ENCODE data around the gene RECQL5. TPM values are rescaled to one million over a fixed set of nuclear protein-coding genes. Genes with fewer than 3 reads are reported as not detected.

The RECQL5 gene
- 12.3 TPM for polyA plus RNA-seq (2013, experiment 1 of 2; ENCODE audit: insufficient read length)
- 11.4 TPM for polyA plus RNA-seq (2013, experiment 2 of 2; ENCODE audit: insufficient read length)

DNA sequence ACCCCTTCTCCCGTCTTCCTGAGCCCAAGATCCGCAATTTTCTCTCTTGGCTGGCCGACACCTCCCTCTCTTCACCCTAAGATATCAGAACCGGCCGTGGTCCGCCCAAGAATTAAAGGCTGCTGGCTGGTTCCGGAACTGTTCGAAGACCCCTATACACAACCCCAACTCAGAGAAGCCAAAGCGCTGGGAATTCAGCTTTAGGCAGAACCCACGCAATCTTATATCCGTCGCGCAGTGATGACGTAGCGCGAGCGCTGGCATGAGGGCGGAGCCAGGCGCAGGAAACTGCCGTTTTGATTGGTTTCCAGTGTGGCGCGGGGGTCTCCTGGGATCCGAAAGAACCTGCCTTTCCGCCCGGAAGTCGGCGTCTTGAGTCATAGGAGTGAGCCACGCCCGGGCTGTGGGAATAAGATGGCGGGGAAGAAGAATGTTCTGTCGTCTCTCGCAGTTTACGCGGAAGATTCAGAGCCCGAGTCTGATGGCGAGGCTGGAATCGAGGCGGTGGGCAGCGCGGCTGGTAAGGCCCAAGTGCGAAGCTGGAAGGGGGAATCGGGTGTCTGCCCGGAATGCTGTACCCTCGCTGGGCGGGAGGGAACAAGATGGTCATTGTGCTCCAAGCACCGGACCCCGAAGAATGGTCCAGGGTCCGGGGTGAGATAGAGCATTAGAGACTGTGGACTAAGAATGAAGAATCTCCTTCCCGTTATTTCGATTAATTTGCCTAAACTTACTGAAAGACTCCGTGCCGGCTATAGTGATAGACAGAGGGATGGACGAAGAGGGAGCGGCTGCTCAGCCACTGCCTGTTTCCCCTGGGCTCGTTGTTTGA, at the start of gene RECQL5, which contains the start of gene SAP30BP:
Gene RECQL5, minus strand, starts transcription at position 196 of the 832 bp plus-strand sequence. CDS start 597 bp downstream, outside the sequence.
Gene SAP30BP, plus strand, starts transcription at position 380 of the 832 bp plus-strand sequence. Its CDS starts 35 bp downstream, at position 415.
- DNase-seq = peak; percentile 98

DNA sequence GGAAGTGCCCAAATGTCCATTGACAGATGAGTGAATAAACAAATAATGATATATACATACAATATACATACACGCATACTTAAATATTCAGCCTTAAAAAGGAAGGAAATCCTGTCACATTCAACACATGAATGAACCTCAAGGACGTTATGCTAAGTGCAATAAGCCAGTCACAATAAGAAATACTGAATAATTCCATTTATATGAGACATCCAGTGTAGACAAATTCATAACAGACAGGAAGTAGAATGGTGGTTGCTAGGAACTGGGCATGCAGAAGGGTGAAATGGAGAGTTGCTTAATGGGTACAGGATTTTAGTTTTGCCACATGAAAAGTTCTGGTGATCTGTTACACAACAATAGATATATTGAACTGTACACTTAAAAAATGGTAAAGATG, 45.5 kb upstream of the RECQL5 start:
- DNase-seq = no peak

DNA sequence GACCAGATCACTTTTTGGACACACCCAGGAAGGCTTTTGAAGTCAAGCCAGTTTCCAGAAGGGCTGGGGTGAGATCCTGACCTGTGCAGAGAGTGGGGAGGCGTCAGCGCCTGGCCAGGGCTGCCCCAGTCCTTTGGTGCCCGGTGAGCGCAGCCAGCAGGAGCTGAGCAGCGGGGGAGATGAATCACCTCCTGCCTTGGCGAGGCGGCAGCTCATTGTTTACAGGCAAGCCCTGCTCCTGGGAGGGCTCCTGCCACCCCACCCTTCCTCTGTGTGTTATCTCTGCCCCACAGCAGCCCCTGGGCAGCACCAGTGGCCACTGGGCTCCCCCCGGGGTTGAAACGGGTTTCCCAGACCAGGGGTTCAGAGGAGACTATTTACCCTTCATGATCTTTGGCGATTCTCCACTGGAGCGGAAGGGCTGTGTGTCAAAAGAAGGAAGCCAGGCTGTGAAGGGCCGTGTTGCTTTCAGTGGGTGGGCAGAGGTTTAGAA, 40.2 kb upstream of the RECQL5 start:
- no peak for DNase-seq

DNA sequence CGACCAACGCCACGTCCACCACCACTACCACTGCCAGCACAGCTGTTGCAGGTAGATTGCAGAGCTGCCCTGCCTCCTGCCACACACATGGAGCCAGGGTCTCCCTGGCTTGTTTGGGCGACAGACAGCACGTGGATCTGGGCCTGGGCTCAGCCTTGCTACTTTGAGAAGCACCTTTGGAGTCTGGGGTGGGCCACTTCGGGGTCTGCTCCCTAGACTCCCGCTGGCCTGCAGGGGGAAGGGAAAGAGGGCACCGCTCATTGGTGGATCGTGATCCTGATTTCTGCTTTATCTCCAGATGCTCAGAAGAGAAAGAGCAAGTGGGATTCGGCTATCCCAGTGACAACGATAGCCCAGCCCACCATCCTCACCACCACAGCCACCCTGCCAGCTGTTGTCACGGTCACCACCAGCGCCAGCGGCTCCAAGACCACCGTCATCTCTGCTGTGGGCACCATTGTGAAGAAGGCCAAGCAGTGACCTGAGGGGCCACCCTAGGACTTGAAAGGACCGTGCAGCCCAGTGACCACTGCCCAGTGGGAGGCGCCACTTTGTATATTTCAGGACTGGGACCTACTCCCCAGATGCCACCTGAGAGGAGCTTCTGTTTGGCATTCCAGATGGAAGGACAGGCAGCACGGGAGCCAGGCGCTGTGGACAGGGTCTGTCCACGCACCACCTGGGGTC, 39.2 kb upstream of the RECQL5 start:
- DNase-seq = no peak

DNA sequence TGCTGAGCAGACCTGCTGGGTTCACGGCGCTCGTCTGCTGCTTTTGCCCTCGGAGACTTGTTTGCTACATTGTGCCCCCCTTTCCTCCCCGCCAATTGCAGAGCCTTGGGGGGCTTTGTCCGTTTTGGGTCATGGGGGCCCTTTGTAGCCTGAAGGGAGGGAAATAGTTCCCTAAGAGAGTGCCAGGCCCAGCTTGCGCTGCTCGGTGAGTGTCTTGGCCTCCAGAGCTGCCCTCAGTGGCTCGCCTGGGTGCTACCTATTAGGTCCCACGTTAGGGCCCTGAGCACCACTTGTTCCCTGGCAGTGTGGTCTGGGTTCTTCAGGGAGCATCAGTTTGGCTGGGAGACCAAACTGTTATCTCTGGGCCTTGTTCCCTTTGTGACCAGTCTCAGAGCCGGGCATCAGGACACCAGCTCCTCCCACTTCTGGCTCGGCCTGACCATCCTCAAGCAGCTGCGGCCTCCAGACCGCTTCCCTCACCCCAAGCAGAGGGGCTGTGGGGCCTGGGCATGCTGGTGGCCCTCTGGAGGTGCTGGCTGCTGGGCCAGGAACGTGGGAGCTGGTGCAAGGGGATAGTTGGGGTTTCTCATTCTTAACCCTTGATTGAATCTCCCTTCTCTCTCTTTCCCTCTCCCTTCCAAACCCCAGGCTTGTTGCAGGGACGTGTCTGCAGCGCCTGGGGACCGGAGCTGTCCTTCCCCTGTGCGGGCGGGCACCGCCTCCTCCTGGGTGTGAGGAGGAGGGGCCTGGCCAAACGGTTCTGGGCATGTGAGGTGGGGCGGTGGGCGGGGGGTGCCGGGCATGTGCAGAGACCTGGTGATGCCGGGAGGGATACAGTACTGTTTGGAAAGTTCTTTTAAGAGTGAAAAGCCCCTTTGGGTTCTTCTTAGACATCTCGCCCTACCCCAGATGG, 38.3 kb upstream of the RECQL5 start:
- no peak for DNase-seq

DNA sequence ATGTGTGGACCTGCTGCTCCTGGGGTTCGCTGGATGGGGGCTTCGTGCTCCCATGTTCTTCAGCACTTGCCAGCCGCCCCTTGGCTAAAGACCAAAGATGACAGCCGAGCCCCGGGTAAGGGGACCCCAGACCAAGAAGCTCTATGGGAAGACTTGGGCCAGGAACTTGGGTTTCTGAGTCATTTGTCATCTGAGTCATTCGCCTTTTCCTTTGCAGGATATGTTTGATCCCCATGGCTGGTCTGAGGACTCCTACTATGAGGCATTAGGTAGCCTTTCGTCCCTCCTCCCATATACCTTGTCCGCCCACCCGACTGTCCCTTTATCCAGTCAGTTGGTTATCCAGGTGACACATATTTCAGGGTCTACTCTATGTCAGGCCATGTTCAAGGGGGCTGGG, 36.6 kb upstream of the RECQL5 start:
- no peak for DNase-seq

DNA sequence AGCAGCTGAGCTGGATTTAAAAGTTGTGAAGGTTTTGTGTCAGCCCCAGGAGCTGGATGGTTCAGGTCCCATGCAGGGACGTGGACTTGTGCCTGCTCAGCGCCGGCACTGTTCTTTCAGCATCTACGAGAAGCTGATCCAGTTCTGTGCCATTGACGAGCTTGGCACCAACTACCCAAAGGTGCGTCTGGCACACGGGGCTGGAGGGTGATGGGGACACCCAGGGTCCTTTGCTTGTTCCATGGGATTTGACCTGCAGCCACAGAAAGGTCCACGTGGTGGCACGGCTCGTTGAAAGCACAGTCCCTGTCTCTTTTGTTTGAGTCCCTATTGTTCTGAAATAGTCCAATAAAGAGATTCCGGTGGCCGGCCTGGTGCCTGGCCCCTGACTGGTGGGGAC, 36.2 kb upstream of the RECQL5 start:
- DNase-seq = no peak

DNA sequence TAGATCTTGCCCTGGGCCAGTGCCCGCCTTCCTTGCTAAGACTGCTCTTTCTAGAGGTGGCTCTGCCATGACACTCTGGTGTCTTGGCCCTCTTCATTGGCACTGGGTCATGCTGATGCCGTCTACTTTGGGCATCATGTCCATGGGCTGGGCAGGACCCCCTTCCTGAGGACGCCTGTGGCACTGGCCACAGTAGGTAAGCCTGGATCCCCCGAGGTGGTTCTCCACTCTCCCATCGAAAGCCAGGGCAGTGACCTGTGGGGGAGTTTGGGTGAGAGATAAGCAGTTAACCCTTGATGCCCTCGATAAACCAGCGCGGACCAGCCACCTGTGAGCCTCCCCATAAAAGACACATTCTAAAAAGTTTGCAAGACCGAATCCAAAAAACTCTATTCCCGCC, 34.3 kb upstream of the RECQL5 start:
- no peak for DNase-seq

DNA sequence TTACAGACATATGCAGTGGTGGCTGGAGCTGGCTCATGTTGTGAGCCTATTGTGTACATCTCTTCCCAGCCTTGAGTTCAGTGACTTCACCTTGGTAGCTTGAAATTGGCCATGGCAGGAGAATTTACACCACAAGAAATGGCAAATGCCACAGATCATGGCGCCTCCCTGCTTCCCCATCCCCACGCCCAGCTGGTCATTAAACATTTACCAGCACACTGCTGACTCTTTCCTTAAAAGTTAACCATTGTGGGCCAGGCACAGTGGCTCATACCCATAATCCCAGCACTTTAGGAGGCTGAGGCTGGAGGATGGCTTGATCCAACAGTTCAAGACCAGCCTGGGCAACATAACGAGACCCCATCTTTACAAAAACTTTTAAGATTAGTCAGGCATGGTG, 31.7 kb upstream of the RECQL5 start:
- no peak for DNase-seq

DNA sequence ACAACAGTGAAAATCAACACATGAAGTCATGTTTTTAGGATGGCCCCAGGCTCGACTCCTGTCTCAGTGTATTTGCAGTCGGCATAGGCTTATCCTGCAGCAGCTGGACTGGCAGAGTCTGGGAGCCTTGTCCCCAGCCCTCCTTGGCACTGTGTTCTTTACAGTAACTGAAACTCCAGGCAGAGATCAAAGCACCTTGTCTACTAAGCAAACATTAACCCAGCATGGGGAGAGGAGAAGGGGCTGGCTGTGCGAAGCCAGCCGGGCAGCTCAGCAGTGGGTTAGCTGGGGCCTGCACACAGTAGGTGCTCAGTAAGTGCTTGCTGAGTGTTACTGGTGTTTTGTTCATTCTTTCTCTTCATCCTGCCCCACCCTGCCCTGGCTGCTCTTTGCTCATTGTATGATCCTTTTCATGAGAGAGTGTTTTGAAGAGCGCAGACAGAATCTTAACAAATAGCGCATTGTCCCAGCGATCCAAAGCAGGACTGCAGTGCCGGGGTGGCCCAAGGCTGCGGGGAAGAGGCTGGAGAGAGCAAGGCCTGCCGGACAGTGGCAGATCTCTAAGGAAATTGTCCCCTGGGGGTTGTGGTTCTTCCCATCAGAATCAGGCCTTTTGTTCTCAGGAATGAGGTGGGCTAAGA, 30.8 kb upstream of the RECQL5 start:
- DNase-seq = no peak

DNA sequence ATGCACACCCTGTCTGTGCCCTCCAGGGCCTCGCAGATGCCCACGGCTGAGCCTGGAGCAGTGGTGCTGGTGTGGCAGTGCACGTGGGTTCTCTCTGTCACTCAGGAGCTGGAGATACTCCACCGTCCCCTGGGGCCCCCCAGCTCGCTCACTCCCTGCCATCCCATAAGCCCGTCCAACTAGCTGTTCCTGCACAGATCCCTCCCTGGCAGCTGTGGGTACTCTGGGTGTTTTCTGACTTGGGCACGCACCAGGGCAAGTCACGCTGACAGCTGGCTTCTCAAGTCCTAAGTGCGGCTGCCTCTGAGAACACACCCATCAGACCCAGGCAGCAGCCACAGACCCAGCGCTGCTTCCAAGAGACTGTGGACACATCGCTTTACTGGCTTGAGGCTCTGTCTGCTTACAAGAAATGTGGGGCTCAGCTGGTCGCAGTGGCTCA, 28.9 kb upstream of the RECQL5 start:
- DNase-seq = no peak

DNA sequence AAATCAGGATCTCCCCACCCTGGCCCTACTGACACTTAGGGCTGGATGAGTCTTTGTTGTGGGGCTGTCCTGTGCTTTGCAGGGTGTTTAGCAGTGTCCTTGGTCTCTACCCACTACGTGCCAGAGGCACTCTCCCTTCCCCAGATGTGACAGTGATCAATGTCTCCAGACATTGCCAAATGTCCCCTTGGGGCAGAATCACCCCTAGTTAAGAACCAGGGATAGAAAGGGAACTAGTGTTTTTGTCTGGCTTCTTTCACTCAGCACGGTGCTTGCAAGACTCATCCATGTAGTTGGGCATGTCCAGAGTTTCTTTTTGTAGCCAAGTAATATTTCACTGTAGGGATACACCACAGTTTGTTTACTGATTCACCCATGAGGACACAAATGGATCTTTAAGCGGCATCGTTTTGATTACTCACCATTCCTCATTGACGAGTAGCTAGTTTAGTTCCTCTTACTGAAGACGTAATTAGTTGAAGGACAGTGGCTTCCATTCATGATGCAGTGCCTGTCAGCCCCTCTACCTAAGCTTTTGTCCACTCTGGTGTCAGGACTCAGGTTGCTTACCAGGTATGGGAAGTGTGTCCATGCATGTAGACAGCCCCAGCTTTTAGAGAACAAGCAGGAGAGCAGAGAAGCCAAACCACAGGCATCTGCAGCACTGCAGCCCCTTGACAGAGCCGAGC, 28.3 kb upstream of the RECQL5 start:
- DNase-seq = peak; percentile 47

DNA sequence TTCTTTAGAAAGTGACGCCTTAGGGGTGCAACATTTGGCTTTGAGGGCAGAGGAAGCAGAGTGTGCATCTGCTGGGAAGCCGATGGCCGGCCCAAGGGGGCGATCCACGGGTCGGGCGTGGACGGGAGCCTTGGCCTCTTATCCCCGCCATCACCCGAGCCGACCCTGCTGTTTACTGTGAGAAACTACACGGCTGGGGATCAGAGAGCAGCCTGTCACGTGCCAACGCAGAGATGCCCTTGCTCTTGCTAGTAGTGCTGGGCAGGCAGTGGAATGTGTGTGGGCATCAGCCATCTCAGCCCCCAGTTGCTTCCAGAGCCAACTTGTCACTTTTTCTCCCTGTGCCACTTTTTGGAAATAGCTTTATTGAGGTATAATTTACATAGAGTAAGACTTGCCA, 27.6 kb upstream of the RECQL5 start:
- DNase-seq = no peak

DNA sequence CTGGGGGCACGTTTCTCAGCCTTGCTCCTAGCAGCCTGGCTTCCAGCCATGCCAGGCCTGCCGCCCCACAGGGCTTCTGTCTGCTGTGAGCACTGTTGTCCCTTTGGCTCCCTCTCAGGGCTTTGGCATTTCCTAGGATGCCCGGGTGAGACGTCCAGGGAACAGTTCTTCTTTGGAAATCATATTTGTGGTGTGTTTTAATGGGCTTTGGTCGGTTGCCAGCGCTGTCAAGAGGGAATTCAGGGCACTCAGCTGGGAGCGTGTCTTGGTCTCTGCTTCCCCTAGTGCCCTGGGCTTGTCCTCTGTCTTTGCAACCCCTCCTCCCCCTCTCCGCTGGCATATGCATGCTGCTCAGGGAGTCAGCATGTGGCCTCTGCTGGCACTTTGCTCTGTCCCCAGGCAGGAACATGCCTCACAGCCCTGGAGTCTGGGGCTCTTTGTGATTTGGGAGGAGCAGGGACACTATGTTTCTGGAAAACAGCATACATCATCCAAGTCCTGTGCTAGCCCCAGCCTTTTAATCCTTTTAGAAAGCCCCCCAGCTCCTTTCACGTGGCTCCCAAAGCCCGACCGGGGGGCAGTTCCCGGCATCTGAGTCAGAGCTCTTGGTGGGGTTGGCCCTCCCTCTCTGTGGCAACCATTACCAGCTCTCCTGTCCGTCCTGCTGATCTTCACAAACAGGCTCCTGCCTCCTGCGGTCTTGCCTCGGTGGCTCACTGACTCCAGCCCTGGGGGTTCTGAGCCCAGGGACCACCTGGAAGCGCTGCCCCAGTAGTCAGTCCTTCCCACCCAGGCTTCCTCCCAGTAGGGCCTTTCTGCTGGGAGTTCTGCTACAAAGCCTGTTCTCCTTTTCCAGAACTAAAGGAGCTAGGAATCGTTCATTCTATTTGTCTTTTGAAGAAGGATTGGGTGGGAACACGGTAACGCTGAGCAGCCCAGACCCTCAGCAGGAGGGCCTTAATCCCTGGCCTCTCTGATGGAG, 26.8 kb upstream of the RECQL5 start:
- peak; percentile 99 for DNase-seq

DNA sequence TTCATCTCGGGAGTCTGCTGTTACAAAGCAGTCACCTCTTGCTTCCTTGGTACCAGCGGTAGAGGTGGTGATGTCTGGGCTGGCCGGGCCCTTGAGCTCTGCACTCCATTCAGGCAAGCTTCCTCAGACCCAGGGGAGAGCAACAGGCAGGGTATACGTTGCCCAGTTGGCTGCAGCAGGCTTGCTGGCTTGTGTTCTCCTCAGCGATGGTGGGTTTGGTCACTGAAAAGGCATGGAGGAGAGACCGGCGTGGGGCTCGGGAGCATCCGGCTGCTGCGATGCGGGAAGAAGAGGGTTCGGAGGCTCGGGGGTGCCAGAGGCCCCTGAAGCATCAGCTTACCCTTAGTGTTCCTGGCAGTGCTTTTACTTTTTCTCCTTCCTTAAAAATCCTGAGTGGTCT, 26.0 kb upstream of the RECQL5 start:
- DNase-seq = no peak

DNA sequence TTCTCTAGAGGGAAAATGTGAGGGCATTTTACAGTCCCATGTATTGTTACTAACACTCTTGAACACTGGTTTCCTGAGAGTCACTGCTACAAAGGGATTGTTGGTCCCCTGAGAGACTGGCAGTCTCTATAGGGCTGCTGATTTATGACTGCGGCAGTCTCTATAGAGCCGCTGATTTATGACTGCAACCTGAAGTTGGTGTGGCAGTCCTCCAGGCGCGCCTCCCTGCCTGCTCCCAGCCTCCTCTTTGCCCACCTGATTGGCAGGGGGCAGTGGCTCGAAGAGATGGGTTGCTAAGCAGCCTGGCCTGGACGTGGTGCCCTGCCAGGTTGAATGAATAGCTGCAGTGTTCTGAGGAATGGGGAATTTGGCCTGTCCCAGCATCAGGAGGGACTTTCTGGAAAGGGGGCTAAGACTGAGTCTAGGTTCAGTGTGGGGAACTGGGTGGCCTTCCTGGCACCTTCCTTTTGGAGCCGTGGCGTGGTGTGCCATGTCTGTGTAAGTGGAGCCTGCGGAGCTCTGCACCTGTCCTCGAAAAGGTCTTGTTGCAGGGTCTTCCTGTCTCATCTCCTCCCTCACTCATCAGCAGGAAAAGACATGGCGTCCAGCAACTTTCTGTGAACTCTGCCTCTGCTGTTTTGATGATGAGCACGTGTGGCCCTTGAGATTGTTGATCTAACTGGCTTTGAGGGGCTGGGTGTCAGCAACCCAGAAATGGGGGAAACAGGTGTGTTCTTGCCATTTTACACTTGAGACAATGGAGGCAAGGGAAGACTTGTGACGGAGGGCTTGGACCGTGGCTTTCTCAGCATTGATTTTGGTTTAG, 25.1 kb upstream of the RECQL5 start:
- DNase-seq = no peak

DNA sequence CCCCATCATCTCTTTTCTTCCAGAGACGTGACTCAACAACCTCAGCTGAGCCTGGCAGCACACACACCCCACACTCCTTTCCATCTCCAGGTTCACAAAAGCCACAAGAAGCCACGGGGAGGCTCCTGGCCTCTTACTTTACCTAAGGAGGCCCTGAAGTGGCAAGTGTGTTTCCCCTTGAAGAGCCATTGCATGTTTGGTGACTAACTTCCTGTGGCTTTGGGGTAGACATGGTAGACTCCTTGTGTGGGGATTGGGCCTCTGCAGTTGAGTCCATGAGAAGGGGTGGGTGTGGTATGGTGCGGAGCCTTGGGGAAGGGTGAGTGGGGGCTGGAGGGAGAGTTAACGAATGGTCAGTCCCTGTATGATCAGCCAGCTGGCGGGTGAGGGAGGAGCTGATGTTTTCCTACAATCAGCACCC, 24.4 kb upstream of the RECQL5 start:
- DNase-seq = peak; percentile 66

DNA sequence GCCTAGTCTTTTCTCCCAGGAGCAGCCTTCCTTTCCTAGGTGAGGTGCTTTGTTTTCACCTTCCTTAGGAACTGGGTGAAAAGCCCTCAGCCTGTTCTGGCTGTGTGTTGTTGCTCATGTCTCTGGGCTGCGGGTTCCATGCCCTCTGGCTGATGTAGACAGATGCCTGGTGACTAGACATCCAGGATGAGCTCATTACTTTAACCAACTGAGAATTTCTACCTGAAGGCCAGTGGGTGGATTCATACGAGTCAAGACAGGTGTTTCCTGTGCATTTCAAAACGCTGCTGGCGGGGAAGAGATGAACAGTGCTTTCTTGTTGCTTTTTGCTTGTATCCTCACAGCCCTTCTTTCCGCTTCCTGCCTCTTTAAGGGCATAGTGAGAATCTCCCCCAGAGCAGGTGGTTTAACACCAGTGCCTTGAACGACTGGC, 22.5 kb upstream of the RECQL5 start:
- no peak for DNase-seq

Measured in fibroblast of skin of back (primary cell).